Dermis blood vessel endothelial cell (primary cell): ENCODE results near the gene FRMD4A. TPM values are rescaled to one million over a fixed set of nuclear protein-coding genes. Genes with fewer than 3 reads are reported as not detected.

ENCODE experiments used
- DNase-seq: peaks from one replicate; pipeline ENCODE4 v3.0.0; 2010
- total RNA-seq: library from RNA; depleted of rRNA; stranded (reverse); fragments of >200 nt; gene quantifications from 2 replicates; pipeline ENCODE4 v1.2.3, GENCODE V29; 2014

Gene FRMD4A
- total RNA-seq, 1 donor from 2014 or later = 42.0 TPM

DNA sequence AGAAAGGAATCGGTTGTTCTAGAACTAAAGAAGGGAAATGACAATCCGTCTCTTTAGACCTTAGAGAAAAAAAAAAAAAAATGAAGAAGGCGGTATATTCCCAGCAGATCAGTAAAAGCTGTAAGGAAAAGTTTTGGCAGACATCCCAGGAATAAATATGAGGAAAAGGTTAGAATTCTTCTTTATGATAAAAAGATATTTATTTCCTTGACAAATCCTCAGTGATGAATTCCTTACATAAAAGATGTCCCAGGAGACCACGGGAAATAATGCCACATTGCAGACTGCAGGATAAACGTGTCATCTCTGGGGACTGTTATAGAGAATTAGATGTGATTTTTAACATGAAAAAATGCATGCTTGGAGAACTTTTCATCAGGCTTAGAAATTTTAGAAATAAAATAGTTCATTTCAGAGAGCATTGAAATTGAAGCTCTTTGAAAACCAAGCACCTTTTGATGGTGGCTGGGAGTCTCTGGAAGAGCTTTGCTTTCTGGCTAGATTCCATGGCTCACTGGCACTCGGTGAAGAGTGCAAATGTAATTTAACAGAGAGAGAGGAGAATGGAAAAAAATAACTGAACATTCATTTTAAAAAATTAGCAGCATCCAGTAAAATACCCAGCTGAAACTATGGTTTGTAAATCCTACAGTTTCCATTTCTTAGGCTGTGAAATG, 645.8 kb downstream of the FRMD4A start:
- DNase-seq = no peak

DNA sequence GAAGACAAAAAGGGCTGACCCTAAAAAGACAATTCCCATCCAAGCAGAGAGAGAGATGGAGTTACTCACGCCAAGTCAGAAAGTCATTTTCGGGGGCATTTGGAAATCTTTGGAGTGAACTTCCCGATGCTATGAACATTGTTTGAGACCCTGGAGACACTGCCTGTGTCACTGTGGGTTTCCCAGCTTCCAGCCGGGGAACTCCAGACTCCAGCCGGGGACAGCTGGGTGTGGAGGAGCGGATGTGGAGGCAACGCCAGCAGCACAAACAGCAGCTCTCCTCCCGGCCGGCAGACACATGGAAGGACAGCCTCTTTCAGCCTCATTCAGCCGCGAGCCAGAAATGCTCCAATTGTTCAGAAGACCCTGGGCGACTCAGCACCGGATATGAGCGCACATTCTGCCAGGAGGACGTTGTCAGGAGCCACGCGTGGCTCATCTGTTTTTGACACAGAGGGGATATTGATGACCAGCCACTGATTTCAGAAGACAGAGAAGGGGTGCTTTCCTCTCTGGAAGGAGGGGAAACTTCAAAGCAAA, 646.4 kb downstream of the FRMD4A start:
- peak; percentile 96 for DNase-seq

DNA sequence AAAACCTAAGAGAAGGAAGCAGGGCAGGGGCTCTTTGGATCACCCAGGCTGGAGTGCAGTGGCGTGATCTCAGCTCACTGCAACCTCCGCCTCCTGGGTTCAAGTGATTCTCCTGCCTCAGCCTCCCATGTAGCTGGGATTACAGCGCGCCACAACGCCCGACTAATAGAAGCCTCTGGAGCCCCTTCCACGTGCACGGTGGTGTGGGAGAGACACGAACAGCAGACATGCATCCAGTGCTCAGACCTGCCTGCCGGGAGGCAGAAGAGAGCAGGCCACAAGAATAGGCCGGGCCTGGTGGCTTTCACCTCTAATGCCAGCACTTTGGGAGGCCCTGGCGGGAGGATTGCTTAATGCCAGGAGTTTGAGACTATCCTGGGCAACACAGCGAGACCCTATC, 647.7 kb downstream of the FRMD4A start:
- DNase-seq = no peak

DNA sequence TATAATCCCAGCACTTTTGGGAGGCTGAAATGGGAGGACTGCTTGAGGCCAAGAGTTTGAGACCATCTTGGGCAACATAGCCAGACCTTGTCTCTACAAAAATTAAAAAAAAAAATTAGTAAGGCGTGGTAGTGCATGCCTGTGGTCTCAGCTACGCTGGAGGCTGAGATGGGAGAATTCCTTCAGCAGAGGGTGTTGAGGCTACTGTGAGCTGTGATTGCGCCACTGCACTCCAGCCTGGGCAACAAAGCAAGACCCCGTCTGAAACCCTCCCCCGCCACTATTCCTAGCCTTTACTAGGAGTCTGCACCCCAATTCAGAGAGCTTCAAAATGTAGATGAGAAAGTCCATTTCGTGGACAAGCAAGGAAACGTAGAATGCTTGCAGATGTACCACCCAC, 648.8 kb downstream of the FRMD4A start:
- DNase-seq = no peak

DNA sequence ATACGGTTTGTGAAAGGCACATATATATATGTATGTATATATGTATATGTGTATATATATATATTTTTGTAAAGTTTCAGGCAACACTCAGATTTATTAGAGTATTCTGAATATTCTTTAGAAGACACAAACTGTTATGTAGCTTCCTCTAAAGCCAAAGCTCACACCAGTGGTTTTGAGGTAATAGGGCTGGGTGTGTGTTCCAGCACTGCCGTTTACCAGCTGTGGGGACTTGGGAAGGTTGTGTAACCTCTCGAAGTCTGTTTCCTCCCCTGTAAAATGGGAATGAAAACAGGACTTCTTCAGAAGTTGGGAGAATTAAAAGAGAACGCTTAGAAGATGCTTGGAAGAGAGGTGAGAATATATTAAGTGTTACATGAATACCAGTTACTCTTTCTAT, 649.2 kb downstream of the FRMD4A start:
- no peak for DNase-seq

DNA sequence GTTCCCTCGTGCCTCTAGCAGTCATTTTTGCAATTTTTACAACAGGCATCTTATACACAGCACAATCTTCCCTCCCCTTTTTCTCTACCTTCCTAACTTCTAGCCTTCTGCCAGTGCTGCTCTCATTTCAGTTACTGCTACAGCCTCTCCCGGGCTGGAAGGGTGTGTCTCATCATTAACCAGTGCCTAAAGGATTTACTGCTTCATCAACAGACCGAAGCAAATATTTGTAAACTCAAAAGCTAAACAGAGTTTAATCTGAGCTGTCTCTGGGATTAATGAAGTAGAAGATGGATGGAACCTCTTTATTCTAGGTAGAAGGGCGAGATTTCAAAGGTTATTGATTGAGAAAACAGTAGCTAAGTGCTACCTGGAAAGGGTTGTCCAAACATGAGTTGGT, 649.6 kb downstream of the FRMD4A start:
- DNase-seq = no peak

DNA sequence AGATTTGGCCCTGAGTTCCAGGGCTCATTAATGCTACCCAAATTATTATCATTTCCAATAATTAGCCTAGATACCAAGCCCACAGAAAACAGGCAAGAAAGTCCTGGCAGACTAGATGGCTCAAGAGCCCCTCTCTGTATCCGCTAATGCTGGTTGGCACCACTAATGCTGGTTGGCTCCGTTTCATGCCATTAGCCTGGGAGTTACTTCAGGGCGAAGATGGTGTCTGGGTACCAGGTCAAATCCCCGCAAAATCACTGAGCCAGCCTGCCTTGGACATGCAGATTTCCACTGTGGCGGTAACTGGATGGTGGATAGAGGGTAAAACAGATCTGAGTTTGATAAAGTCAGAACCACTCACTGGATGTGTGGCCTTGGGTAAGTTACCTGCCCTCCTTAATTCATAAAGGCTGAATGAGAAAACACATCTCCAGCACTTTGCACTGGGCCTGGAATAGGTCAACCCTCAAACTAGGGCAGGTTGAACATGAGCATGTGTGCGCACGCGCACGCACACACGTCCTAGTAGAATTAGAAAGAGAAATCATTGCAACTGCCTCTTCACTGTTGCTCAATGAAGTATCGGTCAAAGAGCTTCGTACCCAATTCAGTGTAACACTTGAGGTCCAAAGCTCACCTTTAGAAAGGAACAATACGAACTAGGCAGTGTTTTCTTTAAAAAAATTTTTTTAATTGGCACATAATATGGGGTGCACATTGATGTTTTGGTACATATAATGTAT, 652.5 kb downstream of the FRMD4A start:
- no peak for DNase-seq

DNA sequence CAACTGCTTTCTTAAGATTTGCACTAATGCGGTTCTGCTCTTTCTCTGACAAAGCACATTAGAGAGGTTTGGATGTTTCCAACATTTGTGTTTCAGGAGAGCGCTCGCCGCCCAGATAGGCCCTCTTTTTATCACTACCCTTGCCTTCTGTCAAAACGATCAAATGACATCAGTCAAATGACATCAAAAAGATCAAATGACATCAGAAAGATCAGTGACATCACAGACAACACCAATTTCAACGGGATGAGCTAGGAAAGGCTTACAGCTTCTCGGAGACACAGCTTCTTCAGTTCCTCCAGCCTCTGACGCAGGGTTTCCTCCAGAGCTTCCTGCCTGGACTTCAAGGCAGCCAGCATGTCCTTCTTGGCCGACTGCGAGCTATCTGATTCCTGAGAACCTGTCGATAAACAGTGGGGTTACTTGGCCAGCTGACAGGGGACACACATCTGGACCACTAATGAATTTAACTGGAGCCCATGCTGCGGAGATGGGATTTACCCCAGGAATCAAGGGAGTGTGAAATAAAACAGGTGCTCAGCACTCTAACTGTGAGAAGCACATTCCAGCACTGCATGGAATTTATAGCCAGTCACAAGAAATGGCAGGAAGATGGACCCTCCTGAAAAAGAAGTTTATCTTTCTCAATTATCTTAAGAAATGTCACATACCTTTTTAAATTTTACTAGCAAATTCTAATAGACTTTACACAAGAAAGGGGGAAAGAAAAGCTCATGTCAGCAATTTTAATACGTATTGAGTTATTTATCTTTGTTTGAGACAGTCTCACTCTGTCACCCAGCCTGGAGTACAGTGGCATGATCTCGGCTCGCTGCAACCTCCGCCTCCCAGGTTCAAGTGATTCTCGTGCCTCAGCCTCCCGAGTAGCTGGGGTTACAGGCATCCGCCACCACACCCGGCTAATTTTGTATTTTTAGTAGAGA, 655.8 kb downstream of the FRMD4A start:
- peak; percentile 77 for DNase-seq

DNA sequence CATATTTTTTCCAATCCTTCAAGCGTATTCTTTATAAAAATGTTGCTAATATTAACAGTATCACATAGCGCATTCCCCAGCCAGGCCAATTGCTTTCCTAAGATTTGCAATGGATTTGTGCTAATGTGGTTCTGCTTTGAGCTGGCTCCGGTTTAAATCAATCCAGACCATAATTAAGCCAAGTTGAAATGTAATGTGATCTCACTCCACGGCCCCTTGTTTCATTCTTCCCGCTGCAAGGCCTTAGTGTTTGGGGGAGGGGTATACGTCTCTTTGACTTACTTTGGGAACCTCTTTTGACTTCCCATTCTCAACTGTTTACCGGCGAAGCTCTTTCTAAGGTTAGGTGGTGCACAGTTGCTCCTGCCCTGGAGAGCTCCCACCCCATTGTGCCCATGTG, 657.6 kb downstream of the FRMD4A start:
- DNase-seq = no peak

DNA sequence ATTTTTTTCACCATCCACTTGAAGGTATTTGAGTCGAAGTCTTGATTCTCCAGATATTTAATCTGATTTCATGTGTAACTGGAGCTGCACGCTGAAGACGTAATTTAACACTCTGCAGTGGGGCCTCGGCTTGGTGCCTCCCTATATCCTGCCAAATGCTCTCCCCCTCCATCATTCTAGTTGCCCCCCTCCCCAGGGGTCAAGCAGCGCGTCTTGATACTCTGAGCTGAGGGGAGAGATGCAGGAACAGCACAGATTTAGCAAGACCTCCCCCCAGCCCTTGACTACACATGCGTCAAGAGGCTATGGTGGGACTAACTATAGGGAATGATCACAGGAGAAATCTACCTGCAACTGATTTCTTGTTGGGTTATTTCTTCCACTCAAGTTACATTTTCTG, 658.2 kb downstream of the FRMD4A start:
- no peak for DNase-seq

DNA sequence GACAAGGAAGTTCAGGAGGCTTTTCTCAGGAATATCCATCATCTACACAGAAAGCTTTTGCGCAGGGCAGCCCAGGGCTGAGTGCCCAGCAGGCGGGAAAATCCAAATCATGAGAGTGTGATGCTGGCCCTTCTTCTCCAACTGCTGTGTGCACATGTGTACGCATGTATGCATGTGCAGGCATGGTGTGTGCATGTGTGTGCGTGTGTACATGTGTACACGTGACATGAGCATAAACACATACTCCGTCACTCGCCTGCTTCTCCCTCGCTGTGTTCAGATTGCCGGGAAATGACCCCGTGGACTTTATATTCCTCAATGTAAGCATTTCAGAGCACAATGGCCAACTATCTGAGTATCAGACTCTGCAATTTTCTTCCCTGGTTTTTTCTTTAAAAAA, 658.8 kb downstream of the FRMD4A start:
- DNase-seq = no peak

DNA sequence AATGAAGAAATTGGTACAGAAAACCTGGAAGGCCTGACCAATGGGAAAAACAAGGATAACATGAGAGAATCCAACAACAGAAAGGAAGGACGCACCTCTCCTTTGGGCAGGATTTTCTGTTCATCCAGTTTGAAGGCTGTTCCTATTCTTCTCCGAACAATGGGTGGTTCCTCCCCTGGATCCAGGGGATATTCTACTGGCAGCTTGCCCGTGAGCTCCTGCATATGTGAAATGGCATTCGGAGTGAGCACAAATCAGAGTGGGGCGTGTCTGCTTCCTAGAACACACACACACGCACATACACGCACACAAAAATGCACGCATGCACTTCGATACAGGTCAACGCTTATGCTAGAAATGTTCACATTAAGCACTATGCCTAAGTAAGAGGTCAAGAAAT, 660.4 kb downstream of the FRMD4A start:
- DNase-seq = peak; percentile 74

DNA sequence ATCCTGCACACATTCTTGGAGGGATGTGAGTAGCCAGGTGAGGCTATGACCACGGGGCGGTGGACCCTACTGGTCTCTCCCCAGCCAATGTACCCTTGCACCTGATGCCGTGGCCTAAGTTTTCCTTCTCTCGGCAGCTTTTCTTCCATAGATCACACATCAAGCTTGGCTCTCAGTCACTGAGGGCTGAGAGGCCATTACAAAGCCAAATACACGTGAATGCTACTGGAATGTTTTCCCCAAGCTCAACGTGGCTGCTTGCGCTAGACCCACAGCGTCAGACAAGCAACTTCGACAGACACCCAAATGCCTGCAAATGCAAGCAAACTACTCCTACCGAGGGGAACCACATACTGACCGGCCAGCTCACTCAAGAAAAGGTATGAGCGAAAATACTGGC, 660.8 kb downstream of the FRMD4A start:
- no peak for DNase-seq

DNA sequence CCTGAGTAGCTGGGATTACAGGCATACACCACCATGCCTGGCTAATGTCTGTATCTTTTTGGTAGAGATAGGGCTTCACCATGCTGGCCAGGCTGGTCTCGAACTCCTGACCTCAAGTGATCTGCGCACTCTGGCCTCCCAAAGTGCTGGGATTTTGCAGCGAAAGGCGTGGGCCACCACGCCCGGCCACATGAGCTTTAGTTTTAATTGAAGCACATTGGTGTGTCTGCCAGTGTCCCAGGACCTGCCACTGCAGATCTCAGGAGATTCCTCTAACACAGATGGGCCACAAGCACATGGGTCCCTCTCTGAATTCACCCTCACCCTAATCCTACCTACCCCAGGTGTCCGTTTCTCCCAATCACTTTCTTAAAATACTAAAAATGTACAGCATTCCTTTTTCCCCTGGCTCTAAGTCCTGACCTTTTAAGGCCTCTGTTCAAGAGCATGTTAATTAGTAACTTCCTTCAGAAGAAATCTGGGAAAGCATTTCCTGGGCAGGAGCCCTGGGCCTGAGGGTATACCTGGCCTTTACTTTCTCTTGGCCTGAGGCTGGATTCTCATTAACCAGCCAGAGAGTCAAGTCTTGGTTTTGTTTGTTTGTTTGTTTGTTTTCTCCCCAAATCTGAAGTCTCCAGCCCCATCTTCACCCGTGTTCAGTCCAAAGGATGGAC, 661.4 kb downstream of the FRMD4A start:
- no peak for DNase-seq

DNA sequence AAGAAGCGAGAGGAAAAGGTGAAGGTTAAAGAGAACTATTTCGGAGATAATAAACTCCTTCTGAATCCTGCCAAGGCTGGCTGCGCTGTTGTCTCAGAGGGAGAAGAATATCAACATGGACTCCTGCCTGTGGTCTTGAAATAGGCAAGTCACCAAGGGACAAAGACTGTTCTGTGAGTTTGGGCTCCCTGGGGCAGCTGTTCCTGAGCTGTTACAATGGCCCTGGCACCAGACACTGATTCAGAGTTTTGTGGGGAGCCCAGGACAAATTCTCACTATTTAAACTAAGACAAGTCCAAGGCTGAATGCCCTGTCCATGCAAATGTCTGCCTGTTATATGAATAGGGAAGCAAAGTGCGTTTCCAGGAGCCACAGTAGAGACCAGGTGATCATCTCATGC, 662.6 kb downstream of the FRMD4A start:
- no peak for DNase-seq

DNA sequence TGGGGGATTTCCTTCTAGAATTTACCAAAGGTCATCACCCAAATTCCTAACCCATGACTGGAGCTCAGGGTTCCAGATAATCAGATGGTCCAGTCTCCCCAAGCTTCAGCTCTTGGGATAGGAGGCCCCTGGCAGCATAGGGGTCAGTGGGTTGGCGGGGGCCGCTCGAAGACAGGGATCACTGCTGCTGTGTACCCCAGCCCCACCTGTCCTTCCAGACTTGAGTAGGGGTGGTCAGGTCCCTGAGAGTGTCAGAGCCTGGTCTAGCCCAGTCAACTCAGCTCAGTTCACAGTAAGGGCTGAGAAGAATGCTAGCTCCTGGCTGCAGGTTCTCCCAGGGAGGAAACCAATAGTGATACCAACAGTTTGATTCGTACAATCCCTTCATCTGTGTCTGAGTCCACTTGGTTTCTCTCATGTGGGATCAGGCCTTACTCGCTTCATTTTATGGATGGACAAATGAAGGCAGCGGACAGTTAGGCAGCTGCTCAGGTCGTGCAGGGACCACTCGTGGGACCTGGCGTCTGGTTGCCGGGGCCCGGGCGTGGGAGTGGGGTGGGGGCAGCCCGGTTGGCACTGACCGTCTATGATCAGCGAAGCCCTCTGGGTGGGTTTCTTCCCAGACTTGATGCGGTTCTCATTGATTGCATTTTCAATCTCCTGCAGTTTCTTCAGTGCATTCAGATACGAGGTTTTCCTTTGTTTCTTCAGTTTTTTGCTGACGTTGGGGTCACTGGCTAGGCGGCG, 665.0 kb downstream of the FRMD4A start:
- no peak for DNase-seq

DNA sequence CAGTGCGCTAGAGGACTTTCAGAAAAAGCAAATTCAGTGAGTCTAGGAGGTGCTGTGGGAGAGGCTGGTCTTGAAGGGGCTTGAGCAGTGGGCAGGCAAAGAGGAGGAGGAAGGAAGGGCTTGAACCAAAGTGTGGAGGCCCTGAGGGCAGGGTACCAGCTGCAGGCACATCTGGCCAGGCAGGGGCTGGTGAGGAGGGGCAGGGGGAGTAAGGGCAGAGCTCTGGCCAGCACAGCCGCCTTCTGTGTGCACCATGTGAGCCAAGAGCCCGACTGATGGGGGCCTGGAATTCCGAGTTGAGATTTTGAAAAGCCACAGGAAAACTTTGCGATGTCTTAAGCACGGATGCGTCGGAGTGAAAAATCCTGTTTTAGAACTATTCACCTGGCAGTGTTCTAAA, 669.5 kb downstream of the FRMD4A start:
- no peak for DNase-seq

DNA sequence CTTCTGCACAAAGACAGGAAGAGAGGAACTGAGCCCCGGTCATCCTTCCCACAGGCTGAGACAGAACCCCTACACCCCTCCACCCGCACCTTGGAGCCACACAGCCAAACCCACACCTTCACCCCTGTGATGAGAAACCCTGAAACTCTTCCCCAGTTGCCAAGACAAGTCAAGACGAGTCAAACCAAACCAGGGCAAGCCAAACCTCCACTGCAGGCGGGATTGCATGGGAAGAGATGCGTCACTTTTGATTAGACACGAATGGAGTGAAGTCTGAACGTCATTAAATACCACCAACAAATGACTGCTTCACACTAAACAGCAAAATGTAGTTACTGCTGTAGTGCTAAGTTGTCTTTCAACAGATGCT, 670.2 kb downstream of the FRMD4A start:
- peak; percentile 13 for DNase-seq

DNA sequence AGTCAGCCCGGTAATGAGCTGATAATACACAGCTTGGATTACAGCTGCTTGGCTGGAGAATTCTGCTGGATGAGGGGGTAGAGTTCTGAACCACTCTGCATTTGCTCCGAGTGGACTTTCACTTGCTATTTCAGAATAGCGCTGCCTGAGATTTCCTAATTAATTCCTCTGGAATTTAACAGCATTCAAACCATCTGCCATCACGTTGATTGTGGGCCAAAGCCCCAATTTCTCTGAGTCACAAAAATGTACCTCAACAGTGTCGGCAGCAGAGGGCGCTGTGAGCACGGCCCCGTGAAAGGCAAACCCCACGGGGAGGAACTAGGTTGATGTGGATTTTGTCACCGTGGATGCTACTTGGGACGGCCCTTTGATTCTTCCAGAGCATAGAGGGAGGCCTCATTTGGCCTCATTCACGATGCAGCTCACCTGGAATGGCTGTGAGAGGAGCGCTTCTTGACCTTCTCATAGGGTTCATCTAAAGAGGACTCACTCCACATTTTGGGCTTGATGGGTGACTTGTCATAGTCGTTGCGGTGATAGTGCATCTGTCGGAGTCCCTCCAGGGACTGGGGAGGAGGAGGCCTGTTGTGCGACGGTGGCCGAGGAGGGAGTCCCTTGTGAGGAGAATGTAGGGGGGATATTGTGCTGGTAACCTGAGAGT, 670.7 kb downstream of the FRMD4A start:
- peak; percentile 75 for DNase-seq

DNA sequence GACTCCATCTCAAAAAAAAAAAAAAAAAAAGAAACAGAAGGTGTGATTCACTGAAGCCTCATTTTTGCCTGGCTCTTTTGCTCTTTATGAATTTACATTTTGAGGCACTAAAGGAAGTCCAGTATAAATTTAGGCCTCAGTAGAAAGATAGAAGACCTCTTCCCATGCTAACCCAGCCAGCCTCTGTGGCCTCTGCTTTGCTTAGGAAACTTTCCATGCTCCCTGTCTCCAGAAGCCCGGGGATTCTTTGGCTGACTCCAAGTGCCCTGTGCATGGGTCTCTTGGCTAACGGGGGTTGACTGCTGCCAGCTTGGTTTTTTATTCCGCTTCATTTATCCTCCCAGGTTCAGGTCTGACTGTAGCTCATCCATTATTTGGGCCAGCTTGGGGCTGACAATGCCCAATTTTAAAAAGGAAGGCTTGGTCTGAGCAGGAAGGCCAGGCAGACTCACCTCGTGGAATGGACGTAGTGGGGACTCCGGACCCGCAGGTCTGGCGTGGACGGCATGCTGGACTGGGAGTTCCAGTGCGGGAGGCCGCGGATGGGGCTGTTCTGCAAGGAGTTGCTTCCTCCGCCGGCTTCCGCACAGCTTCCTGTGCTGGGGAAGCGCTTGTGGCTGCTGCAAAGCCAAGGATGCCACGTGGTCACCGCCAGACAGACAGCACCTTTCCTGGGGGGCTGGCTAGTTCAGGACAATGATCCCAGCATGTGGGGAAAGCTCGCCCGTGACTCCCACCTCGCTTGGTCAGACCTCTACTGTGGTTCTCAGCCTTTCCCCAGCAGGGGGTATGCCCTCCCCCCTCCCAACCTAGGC, 671.6 kb downstream of the FRMD4A start:
- DNase-seq = peak; percentile 64
